ENCODE measurements around the gene TMIGD3. TPM values are rescaled to one million over a fixed set of nuclear protein-coding genes. Genes with fewer than 3 reads are reported as not detected.

The TMIGD3 gene
- total RNA-seq, 1 experiment from 2014 or later, result not detected

DNA sequence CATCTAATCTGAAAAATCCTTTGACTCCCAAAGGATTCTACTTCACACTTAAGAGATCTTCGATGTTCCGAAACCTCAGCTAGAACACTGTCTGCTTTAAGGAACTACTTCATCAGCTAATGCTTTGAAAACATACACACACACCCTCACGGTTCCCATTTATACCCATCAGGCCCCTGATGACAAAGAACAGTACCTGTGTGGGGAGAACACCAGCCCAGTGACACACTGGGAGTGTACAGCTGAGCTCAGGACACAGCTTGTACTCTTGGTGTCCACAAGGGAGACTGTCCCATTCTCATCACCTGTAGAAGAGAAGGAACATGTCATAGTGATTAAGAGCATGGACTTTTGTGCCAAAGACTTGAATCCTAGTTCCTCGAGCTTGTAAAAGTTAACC, 61.0 kb downstream of the TMIGD3 start:
- Histone ChIP-seq H3K4me3 (no peak overlapping the region), H2AFZ (no peak overlapping the region), H3K9me3 (ENCODE audit: insufficient read depth, low read depth) (no peaks in the 10 kb centered on the region), H3K4me1 (replicated peaks; ENCODE audit: insufficient read depth) (peaks cover 2% of the 10 kb centered on the region), H3K36me3 (ENCODE audit: low read depth) (peaks cover 72% of the 10 kb centered on the region), H3K27ac (no peak overlapping the region), H3K9me2 (ENCODE audit: insufficient read depth) (no peaks in the 10 kb centered on the region), H3K79me2 (ENCODE audit: low read depth) (peaks cover 27% of the 10 kb centered on the region), H3K4me2 (no peak overlapping the region), H3K27me3 (ENCODE audit: insufficient read depth, low read depth) (no peaks in the 10 kb centered on the region), H3F3A (ENCODE audit: insufficient read depth, low read depth) (no peaks in the 10 kb centered on the region; the same call in 1 of the 2 replicates), H4K20me1 (ENCODE audit: insufficient read depth) (peaks cover 10% of the 10 kb centered on the region; the same call in 1 of the 2 replicates)
- no TSS peak for BruUV-seq (replicated peaks)
- ChIA-PET CTCF (no interaction called here), POLR2A (ENCODE audit: unreplicated experiment) (no interaction called here)
- DNase-seq, result no peak
- TF ChIP-seq, protein P1, sequence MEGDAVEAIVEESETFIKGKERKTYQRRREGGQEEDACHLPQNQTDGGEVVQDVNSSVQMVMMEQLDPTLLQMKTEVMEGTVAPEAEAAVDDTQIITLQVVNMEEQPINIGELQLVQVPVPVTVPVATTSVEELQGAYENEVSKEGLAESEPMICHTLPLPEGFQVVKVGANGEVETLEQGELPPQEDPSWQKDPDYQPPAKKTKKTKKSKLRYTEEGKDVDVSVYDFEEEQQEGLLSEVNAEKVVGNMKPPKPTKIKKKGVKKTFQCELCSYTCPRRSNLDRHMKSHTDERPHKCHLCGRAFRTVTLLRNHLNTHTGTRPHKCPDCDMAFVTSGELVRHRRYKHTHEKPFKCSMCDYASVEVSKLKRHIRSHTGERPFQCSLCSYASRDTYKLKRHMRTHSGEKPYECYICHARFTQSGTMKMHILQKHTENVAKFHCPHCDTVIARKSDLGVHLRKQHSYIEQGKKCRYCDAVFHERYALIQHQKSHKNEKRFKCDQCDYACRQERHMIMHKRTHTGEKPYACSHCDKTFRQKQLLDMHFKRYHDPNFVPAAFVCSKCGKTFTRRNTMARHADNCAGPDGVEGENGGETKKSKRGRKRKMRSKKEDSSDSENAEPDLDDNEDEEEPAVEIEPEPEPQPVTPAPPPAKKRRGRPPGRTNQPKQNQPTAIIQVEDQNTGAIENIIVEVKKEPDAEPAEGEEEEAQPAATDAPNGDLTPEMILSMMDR (conservative IDR thresholded peaks at IDR 0.05), result no peak
- no peak for TF ChIP-seq EZH2 (IDR thresholded peaks at IDR 0.05; ENCODE audit: low read depth)
- intact Hi-C loops (cut with micrococcal nuclease; ENCODE audit: unreplicated experiment), result loop anchor here (10.0 kb wide), 1 partner anchor 298 kb away; the partner anchor contains the start of genes CEPT1 and DRAM2

DNA sequence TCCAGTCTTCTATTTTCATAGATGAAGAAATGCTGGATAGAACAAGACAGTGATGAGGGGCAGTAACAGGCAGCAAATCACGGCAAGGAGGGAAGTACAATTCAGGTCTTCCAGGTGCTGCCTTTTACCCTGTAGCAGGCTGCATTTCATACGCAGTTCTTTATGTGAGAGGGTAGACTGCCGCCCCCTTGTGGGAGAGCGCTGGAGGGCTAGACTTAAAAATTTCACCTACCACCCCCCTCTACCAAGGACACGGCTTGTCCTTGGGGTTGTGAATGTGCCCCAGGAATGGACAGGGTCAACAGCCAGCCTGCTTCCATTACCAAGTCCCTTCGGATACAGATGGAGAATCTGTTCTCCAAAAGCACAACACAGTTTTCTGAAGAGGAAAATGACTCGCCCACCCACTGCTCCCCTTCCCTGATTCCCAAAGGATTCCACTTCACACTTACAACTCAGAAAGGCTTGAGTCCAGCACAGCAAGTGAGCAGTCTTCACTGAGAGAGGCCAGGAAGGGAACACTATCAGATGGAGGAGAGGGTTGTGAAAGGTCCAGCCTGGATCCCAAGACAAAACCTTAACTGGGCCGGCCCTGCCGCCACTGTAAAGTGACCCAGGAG, 61.8 kb downstream of the TMIGD3 start:
- Histone ChIP-seq H3K9me3 (ENCODE audit: insufficient read depth, low read depth) (no peaks in the 10 kb centered on the region), H3K27ac (no peak overlapping the region), H3K79me2 (ENCODE audit: low read depth) (peaks cover 19% of the 10 kb centered on the region), H3F3A (ENCODE audit: insufficient read depth, low read depth) (peaks cover 4% of the 10 kb centered on the region; the same call in 1 of the 2 replicates), H3K4me2 (no peak overlapping the region), H4K20me1 (ENCODE audit: insufficient read depth) (0 out of 2 replicates have a peak, but pooled peaks cover 7% of the 10 kb centered on the region), H3K9me2 (ENCODE audit: insufficient read depth) (no peaks in the 10 kb centered on the region), H3K27me3 (ENCODE audit: insufficient read depth, low read depth) (no peaks in the 10 kb centered on the region), H3K4me3 (no peak overlapping the region), H3K36me3 (ENCODE audit: low read depth) (peaks cover 64% of the 10 kb centered on the region), H2AFZ (no peak overlapping the region), H3K4me1 (replicated peaks; ENCODE audit: insufficient read depth) (no peaks in the 10 kb centered on the region)
- POLR2A ChIA-PET (ENCODE audit: unreplicated experiment), result no interaction called here
- TF ChIP-seq EZH2 (IDR thresholded peaks at IDR 0.05; ENCODE audit: low read depth), result no peak
- TF ChIP-seq, protein P1 (conservative IDR thresholded peaks at IDR 0.05), result peak; percentile 69
- CTCF ChIA-PET, result no interaction called here
- no TSS peak for BruUV-seq (replicated peaks)
- peak in 1 of 2 experiments; percentile 21 for DNase-seq
- intact Hi-C loops (cut with micrococcal nuclease; ENCODE audit: unreplicated experiment), result loop anchor here (10.0 kb wide), 1 partner anchor 297 kb away; the partner anchor contains the start of genes CEPT1 and DRAM2

GRCh38 chr1:111439461-111440351, 63.7 kb downstream of the TMIGD3 start:
- Histone ChIP-seq H4K20me1 (ENCODE audit: insufficient read depth) (0 out of 2 replicates have a peak, but pooled peaks cover 7% of the 10 kb centered on the region), H2AFZ (no peak overlapping the region), H3F3A (ENCODE audit: insufficient read depth, low read depth) (peaks cover 12% of the 10 kb centered on the region; the same call in 1 of the 2 replicates), H3K9me3 (ENCODE audit: insufficient read depth, low read depth) (no peaks in the 10 kb centered on the region), H3K27ac (no peak overlapping the region), H3K79me2 (ENCODE audit: low read depth) (0 out of 2 replicates have a peak, but pooled peaks cover under 1% of the 10 kb centered on the region), H3K4me1 (replicated peaks; ENCODE audit: insufficient read depth) (no peaks in the 10 kb centered on the region), H3K4me2 (no peak overlapping the region), H3K4me3 (no peak overlapping the region), H3K36me3 (ENCODE audit: low read depth) (peaks cover 48% of the 10 kb centered on the region), H3K9me2 (ENCODE audit: insufficient read depth) (no peaks in the 10 kb centered on the region), H3K27me3 (ENCODE audit: insufficient read depth, low read depth) (no peaks in the 10 kb centered on the region)
- no peak for DNase-seq
- ChIA-PET CTCF (no interaction called here), POLR2A (ENCODE audit: unreplicated experiment) (interaction anchor here (0.7 kb wide), 1 partner anchor 15 kb away, joined by 5 read pairs; no protein-coding TSS in a partner anchor)
- TF ChIP-seq, protein P1 (conservative IDR thresholded peaks at IDR 0.05), result no peak
- TF ChIP-seq EZH2 (IDR thresholded peaks at IDR 0.05; ENCODE audit: low read depth), result no peak
- intact Hi-C loops (cut with micrococcal nuclease; ENCODE audit: unreplicated experiment), result loop anchor here (10.0 kb wide), 1 partner anchor 295 kb away; the partner anchor contains the start of genes CEPT1 and DRAM2
- BruUV-seq (replicated peaks), result no TSS peak
